ENCODE data around the gene RAB11FIP2.

The RAB11FIP2 gene

DNA sequence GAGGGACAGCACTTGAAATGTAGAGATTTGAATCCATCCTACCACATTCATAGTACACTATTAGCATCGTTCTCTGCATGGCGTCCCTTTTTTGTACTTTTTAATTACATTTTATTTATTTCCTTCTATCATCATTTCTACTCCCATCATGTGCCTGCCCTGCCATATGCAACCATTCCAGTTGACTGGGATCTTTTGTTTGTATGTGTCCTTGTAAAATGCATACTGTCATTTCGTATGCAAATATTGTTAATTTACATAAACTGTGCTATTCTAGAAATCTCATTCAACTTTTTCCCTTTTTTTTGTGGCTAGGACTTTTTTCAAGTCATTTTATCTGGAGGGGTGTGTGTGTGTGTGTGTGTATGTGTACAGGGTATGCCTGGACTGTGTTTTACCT, 57.9 kb downstream of the RAB11FIP2 start:
- in situ Hi-C loops (cut with MboI; ENCODE audit: low sequenced_read_pairs), result no loop called here

DNA sequence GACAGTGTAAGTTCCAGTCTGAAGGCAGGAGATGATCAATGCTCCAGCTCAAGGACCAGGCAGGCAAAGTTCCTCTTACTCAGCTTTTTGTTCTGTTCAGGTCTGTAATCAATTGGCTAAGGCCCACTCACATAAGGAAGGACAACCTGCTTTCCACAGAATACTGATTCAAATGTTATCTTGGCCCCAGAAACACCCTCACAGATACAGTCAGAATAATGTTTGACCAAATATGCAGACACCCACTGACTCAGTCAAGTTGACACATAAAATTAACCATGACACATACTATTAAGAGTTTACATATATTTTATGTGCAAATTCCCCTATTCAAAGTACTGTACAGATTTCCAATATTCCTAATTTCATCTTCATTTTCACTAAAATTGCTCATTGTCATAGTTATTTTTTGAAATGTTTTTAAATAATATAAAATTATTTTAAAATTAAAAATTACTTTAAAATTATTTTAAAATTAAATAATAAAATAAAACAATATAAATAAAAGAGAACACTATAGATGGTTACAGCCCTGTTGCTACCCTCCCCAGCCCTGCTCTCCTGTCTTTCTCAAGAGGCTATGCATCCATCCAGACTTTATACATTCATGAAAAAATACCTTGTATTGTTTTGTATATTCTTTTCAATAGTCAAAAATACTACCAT, 59.4 kb downstream of the RAB11FIP2 start:
- in situ Hi-C loops (cut with MboI; ENCODE audit: low sequenced_read_pairs), result no loop called here

- in situ Hi-C loops (cut with MboI; ENCODE audit: low sequenced_read_pairs), result no loop called here
These were observed 62.8 kb downstream of the RAB11FIP2 start for GRCh38 chr10:117983961-117984360.

GRCh38 chr10:117980755-117981702, 65.7 kb downstream of the RAB11FIP2 start:
- in situ Hi-C loops (cut with MboI; ENCODE audit: low sequenced_read_pairs), result no loop called here

DNA sequence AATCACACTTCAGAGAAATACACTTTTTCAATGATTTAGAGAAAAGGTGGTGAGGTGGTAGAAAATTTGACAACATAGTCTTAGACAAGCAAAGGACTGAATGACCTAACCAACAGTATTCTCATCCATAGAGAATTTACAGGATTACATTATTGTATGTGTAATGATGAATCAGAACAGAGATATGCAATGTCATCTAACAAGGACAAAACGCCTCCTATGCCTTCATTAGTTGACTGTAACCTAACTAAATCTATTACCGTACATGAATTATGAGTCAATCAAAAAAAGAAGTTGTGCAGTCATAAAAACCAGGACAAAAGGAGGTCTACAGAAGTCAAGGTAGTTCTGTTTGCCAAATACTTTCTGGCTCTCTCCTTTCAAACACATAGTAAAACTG, 66.5 kb downstream of the RAB11FIP2 start:
- in situ Hi-C loops (cut with MboI; ENCODE audit: low sequenced_read_pairs), result no loop called here

GRCh38 chr10:117972168-117972837, 74.4 kb downstream of the RAB11FIP2 start:
- in situ Hi-C loops (cut with MboI; ENCODE audit: low sequenced_read_pairs), result no loop called here

- in situ Hi-C loops (cut with MboI; ENCODE audit: low sequenced_read_pairs), result no loop called here
These were observed 75.8 kb downstream of the RAB11FIP2 start for GRCh38 chr10:117970962-117971361.

GRCh38 chr10:117969592-117969991, 77.1 kb downstream of the RAB11FIP2 start:
- in situ Hi-C loops (cut with MboI; ENCODE audit: low sequenced_read_pairs), result no loop called here

DNA sequence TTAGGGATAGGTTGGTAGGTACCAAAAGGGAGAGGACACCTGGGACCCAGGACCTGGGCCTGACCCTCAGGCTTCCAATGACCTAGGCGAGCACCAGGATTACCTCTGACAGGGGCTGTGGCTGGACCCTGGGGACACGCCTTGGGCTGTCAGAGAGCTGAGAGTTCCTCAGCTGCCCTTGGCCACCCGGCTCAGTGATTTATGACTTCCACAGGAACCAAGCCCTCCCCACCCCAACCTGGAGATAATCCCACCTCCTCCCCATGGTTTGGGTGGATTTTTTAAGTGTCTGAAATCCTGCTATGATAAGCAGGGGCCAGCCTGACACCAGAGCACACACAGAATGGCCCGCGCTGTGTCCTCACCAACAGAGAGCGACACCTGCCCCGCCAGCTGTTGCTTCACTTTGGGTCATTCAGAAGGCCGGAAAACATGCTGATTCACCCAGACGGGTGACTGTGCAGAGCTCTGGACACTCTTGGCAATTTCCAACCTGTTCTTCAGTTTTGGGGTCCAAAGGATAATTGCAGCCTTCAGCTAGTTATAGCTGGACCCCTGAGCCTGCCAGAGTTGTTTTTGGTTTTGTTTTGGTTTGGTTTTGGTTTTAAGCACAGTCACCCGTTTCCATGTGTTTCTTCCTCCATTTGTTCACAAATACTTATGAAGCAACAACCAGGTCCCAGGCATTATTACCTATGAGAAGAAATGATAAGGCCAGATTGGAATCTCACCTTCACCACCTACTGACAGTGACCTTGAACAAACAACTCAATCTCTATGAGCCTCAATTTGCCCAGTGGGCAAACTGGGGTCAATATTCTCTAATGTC, 78.2 kb downstream of the RAB11FIP2 start:
- in situ Hi-C loops (cut with MboI; ENCODE audit: low sequenced_read_pairs), result no loop called here

GRCh38 chr10:117967149-117967650, 79.5 kb downstream of the RAB11FIP2 start:
- in situ Hi-C loops (cut with MboI; ENCODE audit: low sequenced_read_pairs), result no loop called here

DNA sequence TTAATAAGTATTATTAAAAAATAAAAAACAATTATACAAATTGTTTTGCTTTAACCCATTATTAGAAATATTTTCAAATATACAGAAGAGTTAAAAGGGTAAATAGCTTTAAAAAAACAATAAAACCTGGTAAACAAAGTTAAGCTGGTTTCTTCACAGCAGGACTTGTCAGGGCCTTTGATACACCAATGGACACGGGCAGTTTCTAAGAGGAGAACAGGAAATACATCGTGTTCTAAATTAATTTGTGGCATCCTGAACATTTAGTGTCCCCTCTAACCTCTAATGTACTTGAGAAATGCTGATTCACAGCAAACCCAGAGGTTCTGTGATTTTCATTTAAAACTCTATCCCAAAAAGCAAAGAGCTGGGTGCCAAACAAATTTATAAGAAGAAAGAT, 80.8 kb downstream of the RAB11FIP2 start:
- in situ Hi-C loops (cut with MboI; ENCODE audit: low sequenced_read_pairs), result no loop called here

DNA sequence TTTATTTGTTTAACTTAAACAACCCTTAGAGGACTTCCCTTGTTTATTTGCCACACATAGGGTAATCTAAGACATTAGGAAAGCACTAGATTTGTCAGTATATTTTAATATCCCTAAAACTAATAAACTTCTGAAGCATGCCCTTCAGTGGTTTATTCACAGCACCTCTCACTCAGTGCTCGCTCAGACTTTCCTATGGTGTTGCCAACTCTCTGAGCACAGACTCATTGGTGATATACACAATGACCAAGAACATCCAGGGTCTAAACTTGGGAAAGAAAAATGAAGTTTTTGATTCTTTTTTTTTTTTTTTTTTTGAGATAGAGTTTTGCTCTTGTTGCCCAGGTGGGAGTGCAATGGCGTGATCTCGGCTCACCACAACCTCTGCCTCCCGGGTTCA, 82.2 kb downstream of the RAB11FIP2 start:
- in situ Hi-C loops (cut with MboI; ENCODE audit: low sequenced_read_pairs), result no loop called here

- in situ Hi-C loops (cut with MboI; ENCODE audit: low sequenced_read_pairs), result no loop called here
These were observed 86.3 kb downstream of the RAB11FIP2 start for GRCh38 chr10:117960345-117960935.

DNA sequence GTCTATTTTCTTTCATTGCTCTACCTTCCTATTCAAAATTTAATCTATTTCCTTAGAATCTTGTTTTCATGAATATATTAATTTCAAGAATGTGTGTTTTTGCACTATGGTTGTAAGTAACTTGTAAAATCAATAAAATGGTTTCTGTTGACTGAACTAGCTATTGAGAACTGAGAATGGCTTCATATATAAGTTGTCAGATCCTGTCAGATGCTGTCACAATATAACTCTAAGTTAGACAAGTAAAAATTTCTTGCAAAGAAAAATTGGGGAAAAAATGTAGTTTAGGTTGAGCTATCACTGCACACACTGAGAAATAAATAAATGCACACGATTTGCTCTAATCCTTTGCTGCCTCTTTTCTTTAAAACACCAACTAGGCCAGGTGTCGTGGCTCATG, 89.8 kb downstream of the RAB11FIP2 start:
- in situ Hi-C loops (cut with MboI; ENCODE audit: low sequenced_read_pairs), result no loop called here

DNA sequence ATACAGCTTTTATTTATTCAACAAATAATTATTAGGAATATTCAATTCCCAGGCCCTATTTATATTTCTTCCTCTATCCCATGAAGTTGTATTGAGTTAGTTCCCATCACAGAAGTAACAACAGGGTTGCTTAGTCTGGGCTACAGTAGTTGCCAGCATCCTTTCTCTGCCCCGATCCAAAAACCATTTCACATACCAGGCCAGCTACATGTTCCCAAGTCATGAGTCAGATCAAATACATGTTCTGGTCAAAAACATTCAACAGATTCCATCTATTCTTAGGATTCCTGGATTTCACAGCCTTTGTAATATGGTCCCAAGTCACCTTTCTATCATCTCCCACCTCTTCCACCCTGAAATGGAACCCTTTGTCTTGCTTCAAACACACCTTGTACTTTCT, 91.6 kb downstream of the RAB11FIP2 start:
- in situ Hi-C loops (cut with MboI; ENCODE audit: low sequenced_read_pairs), result no loop called here
